PFSK-1 (cell line): ENCODE results near the gene CXCR6.

Experiments
- FOXP2 ChIP-seq: optimal IDR thresholded peaks from 2 replicates; pipeline ENCODE3; 2011; ENCODE audit warnings: borderline replicate concordance, control low read depth, inconsistent platforms; ENCODE audit not compliant: insufficient read depth; ENCODE audit errors: extremely low read length, extremely low read depth
- POLR2AphosphoS5 ChIP-seq: IDR thresholded peaks from 2 replicates; pipeline ENCODE4 v1.6.1; 2012; ENCODE audit warnings: low read depth, mild to moderate bottlenecking, control low read depth, low read length, moderate library complexity
- REST ChIP-seq, 2 experiments: IDR thresholded peaks; 2 replicates each; pipeline versions ENCODE4 v1.6.1 to v1.8.0; 2011 to 2012; ENCODE audit warnings: low read depth in 2 of 2, low read length in 2 of 2, control low read depth in 1 of 2, inconsistent platforms in 1 of 2, mild to moderate bottlenecking in 1 of 2, moderate library complexity in 1 of 2; ENCODE audit not compliant: insufficient read depth in 1 of 2
- SIN3A ChIP-seq: IDR thresholded peaks from 2 replicates; pipeline ENCODE4 v1.6.1; 2012; ENCODE audit warnings: mild to moderate bottlenecking, low read length, moderate library complexity, borderline replicate concordance; ENCODE audit not compliant: insufficient read depth
- TAF1 ChIP-seq: IDR thresholded peaks from 2 replicates; pipeline ENCODE4 v1.6.1; 2012; ENCODE audit warnings: low read length, control low read depth, borderline replicate concordance; ENCODE audit not compliant: insufficient read depth

GRCh38 chr3:45980229-45980813 lies 37.1 kb downstream of the CXCR6 start:
- TF ChIP-seq REST (IDR thresholded peaks at IDR 0.05; ENCODE audit: insufficient read depth in 1 of 2, low read depth in 2 of 2, low read length in 2 of 2) (no peak), POLR2AphosphoS5 (no peak), TAF1 (no peak), SIN3A (no peak), FOXP2 (no peak)
